Panc1 (cell line): ENCODE data around the gene ZBTB7C.

Source experiments
- POLR2AphosphoS5 ChIP-seq: IDR thresholded peaks from 2 replicates; pipeline ENCODE4 v1.6.1; 2012; ENCODE audit warnings: mild to moderate bottlenecking, low read depth, low read length, moderate library complexity
- SIN3A ChIP-seq: IDR thresholded peaks from 2 replicates; pipeline ENCODE4 v1.6.1; 2012; ENCODE audit warnings: low read depth, mild to moderate bottlenecking, low read length, moderate library complexity, borderline replicate concordance; ENCODE audit not compliant: insufficient read depth
- TF ChIP-seq, protein P1 (sequence below): fragments of 450-650 bp; IDR thresholded peaks from 2 replicates; pipeline ENCODE4 v1.5.1; 2017; ENCODE audit warnings: mild to moderate bottlenecking

GRCh38 chr18:48399303-48400075 lies 9.7 kb downstream of the ZBTB7C start:
- TF ChIP-seq, protein P1, sequence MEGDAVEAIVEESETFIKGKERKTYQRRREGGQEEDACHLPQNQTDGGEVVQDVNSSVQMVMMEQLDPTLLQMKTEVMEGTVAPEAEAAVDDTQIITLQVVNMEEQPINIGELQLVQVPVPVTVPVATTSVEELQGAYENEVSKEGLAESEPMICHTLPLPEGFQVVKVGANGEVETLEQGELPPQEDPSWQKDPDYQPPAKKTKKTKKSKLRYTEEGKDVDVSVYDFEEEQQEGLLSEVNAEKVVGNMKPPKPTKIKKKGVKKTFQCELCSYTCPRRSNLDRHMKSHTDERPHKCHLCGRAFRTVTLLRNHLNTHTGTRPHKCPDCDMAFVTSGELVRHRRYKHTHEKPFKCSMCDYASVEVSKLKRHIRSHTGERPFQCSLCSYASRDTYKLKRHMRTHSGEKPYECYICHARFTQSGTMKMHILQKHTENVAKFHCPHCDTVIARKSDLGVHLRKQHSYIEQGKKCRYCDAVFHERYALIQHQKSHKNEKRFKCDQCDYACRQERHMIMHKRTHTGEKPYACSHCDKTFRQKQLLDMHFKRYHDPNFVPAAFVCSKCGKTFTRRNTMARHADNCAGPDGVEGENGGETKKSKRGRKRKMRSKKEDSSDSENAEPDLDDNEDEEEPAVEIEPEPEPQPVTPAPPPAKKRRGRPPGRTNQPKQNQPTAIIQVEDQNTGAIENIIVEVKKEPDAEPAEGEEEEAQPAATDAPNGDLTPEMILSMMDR: no peak
- TF ChIP-seq SIN3A (no peak), POLR2AphosphoS5 (no peak)
